HCT116 (cell line): Measurements from ENCODE around the gene ROS1.

ENCODE experiments used
- JUND ChIP-seq: IDR thresholded peaks from 2 replicates; pipeline ENCODE4 v1.6.1; 2012
- POLR2AphosphoS5 ChIP-seq: IDR thresholded peaks from 2 replicates; pipeline ENCODE4 v1.6.1; 2011; ENCODE audit warnings: mild to moderate bottlenecking, low read depth, low read length, moderate library complexity

DNA sequence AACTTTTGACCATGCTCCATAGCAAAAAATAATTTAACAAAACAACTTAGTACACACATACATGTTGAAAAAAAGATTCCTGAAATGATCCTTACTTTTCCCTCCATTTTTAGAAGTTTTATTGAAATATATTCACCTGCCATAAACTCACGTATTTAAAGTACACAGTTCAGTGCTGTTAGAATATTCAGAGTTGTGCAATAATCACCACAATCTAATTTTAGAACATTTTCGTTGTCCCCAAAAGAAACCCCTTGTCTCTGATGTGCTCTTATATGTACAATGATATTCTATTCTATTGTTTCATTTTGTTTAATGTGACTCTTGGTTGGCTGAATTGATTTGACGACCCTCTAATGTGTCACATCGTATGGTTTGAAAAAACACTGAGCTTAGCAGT, 15.9 kb downstream of the ROS1 start:
- TF ChIP-seq JUND (no peak), POLR2AphosphoS5 (no peak)
